BE2C (cell line): Measurements from ENCODE around the gene SLC23A3.

Experiments
- DNase-seq: peaks from one replicate; pipeline ENCODE4 v3.0.0-alpha.2; 2020
- H3K27me3 ChIP-seq: fragments of 250-450 bp; sonication (Bioruptor Pico); 2 replicates; pipeline ENCODE4 v1.5.1; 2020; ENCODE audit warnings: mild to moderate bottlenecking
- H3K36me3 ChIP-seq: fragments of 250-450 bp; sonication (Bioruptor Pico); 2 replicates; pipeline ENCODE4 v1.5.1; 2020; ENCODE audit warnings: mild to moderate bottlenecking
- H3K4me1 ChIP-seq: fragments of 250-450 bp; sonication (Bioruptor Pico); 2 replicates; pipeline ENCODE4 v1.5.1; 2020
- H3K4me3 ChIP-seq: 2 replicates; pipeline ENCODE4 v1.5.1; 2011; ENCODE audit warnings: low read depth, low read length
- H3K9me3 ChIP-seq: fragments of 250-450 bp; sonication (Bioruptor Pico); 2 replicates; pipeline ENCODE4 v1.5.1; 2020
- CTCF ChIP-seq: IDR thresholded peaks from 2 replicates; pipeline ENCODE4 v1.5.1; 2012; ENCODE audit warnings: mild to moderate bottlenecking, low read depth, low read length

The SLC23A3 gene

GRCh38 chr2:219173176-219173575 is 3.3 kb upstream of the SLC23A3 start:
- Histone ChIP-seq H3K9me3 (no peaks in the 10 kb centered on the region), H3K36me3 (peaks cover 7% of the 10 kb centered on the region), H3K27me3 (no peaks in the 10 kb centered on the region), H3K4me3 (no peak overlapping the region), H3K4me1 (no peaks in the 10 kb centered on the region)
- TF ChIP-seq CTCF = no peak
- no peak for DNase-seq

- Histone ChIP-seq H3K9me3 (no peaks in the 10 kb centered on the region), H3K27me3 (no peaks in the 10 kb centered on the region), H3K4me1 (no peaks in the 10 kb centered on the region), H3K36me3 (peaks cover 7% of the 10 kb centered on the region), H3K4me3 (no peak overlapping the region)
- TF ChIP-seq CTCF = no peak
- DNase-seq = no peak
Measured at GRCh38 chr2:219172231-219173154, 2.7 kb upstream of the SLC23A3 start.

DNA sequence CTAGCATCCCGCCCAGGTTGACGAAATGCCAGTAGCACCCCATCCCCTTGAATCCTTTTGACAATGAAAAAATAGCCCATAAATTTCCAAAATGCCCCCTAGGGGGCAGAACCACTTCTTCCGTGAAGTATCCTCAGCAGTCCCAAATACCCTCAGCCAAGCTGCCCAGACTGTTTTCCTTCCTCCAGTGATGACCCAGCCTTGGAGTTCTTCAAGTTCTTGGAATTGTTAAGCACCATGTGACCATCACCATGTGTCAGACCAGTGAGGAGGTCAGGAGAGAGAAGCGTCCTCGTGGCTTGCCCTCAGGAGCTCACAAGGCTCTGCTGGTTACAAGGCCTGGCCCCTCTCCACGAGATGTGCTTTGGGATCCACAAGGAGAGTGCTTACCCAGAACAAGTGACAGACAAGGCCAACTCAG is 1.4 kb upstream of the SLC23A3 start:
- Histone ChIP-seq H3K27me3 (no peaks in the 10 kb centered on the region), H3K4me3 (no peak overlapping the region), H3K4me1 (no peaks in the 10 kb centered on the region), H3K36me3 (peaks cover 7% of the 10 kb centered on the region), H3K9me3 (no peaks in the 10 kb centered on the region)
- TF ChIP-seq CTCF = peak; percentile 86
- peak; percentile 62 for DNase-seq

- H3K4me1 ChIP-seq = no peaks in the 10 kb centered on the region
- peaks cover 3% of the 10 kb centered on the region; the same call in 1 of the 2 replicates for H3K36me3 ChIP-seq
- no peak for TF ChIP-seq CTCF
- H3K9me3 ChIP-seq = no peaks in the 10 kb centered on the region
- no peak for DNase-seq
- H3K4me3 ChIP-seq = no peak overlapping the region
- H3K27me3 ChIP-seq = no peaks in the 10 kb centered on the region
Measured at GRCh38 chr2:219168932-219169331, 897 bp downstream of the SLC23A3 start.

- Histone ChIP-seq H3K4me3 (no peak overlapping the region), H3K27me3 (no peaks in the 10 kb centered on the region), H3K36me3 (peaks cover 3% of the 10 kb centered on the region; the same call in 1 of the 2 replicates), H3K4me1 (no peaks in the 10 kb centered on the region), H3K9me3 (no peaks in the 10 kb centered on the region)
- no peak for TF ChIP-seq CTCF
- DNase-seq = no peak
Measured at GRCh38 chr2:219168526-219168925, 1.3 kb downstream of the SLC23A3 start.

- no peak for DNase-seq
- H3K36me3 ChIP-seq = peaks cover under 1% of the 10 kb centered on the region; the same call in 1 of the 2 replicates
- no peak for TF ChIP-seq CTCF
- no peaks in the 10 kb centered on the region for H3K9me3 ChIP-seq
- H3K4me1 ChIP-seq = no peaks in the 10 kb centered on the region
- no peak overlapping the region for H3K4me3 ChIP-seq
- no peaks in the 10 kb centered on the region for H3K27me3 ChIP-seq
Measured at GRCh38 chr2:219167997-219168396, 1.8 kb downstream of the SLC23A3 start.
